Testis (tissue), 3 donors: ENCODE results near the gene RABGAP1L. TPM values are rescaled to one million over a fixed set of nuclear protein-coding genes. Genes with fewer than 3 reads are reported as not detected.
"Not testable (repeated sequence)": the region's sequence is repeated elsewhere in the genome, so short reads cannot be mapped to it uniquely, and the experiment has no call there.

ENCODE experiments used
- DNase-seq: peaks from one replicate; pipeline ENCODE4 v3.0.0-alpha.2; 2019
- H3K27ac ChIP-seq, 2 donors: fragments of 200-600 bp; sonication (generic); one replicate each; pipeline ENCODE4 v1.5.1; 2019
- H3K27me3 ChIP-seq: fragments of 200-600 bp; sonication (generic); one replicate; pipeline ENCODE4 v1.5.1; 2019
- H3K36me3 ChIP-seq: fragments of 200-600 bp; sonication (generic); one replicate; pipeline ENCODE4 v1.5.1; 2017; ENCODE audit warnings: low read depth; ENCODE audit errors: missing control alignments
- H3K4me1 ChIP-seq: fragments of 200-600 bp; sonication (generic); one replicate; pipeline ENCODE4 v1.5.1; 2019
- H3K4me3 ChIP-seq, 2 donors: fragments of 200-600 bp; sonication (generic); one replicate each; pipeline ENCODE4 v1.5.1; 2017 to 2019
- H3K9me3 ChIP-seq: fragments of 200-600 bp; sonication (generic); one replicate; pipeline ENCODE4 v1.5.1; 2017
- CTCF ChIP-seq, 3 experiments: fragments of 450-650 bp in 2 of 3; fragments of 200-600 bp in 1 of 3; sonication (generic) in 1 of 3; IDR thresholded peaks; one replicate each; pipeline ENCODE4 v1.5.1; 2016 to 2019; ENCODE audit warnings: antibody characterized with exemption in 3 of 3, mild to moderate bottlenecking in 2 of 3, moderate library complexity in 1 of 3
- POLR2A ChIP-seq: fragments of 450-650 bp; IDR thresholded peaks from one replicate; pipeline ENCODE4 v1.6.1; 2017; ENCODE audit warnings: antibody characterized with exemption, mild to moderate bottlenecking, moderate library complexity
- WGBS, 2 donors: methylation state at CpG; one replicate each; pipeline ENCODE4 v1.1.5; 2018; 5-methylcytosine and 5-hydroxymethylcytosine counted together
- intact Hi-C: fragments of 100-400 bp; cut with DNase I; formaldehyde crosslinking; loops from one replicate; pipeline ENCODE4 v1.15.1; 2023; ENCODE audit warnings: low total_unique reads
- polyA plus RNA-seq: library from polyadenylated mRNA; stranded (reverse); fragments of 350-450 nt; fragmentation: Illumina TruSeq; extraction: RNeasy Lipid Tissue Mini Kit (QIAGEN cat#74804); gene quantifications from one replicate; pipeline ENCODE4 v1.2.3, GENCODE V29; 2014; ENCODE audit warnings: low read depth, low replicate concordance; ENCODE audit not compliant: insufficient read depth
- total RNA-seq, 2 donors: library from RNA; depleted of rRNA; stranded (reverse); fragments of >200 nt; gene quantifications; one replicate each; pipeline ENCODE4 v1.2.3, GENCODE V29; 2016

The RABGAP1L gene
- total and polyA plus RNA-seq, 3 donors from 2014 or later, result 40.5 to 53.1 (median 49.5) TPM

GRCh38 chr1:174637487-174637886 lies 478.2 kb downstream of the RABGAP1L start:
- intact Hi-C loops, result no loop called here
- no peak for DNase-seq
- H3K27ac ChIP-seq, result no peak overlapping the region
- WGBS, 2 donors, result 91 to 94% methylated on average over 4 of the region's 4 CpGs
- no peaks in the 10 kb centered on the region for H3K9me3 ChIP-seq
- TF ChIP-seq CTCF (IDR thresholded peaks at IDR 0.05) (no peak), POLR2A (no peak)
- no peaks in the 10 kb centered on the region for H3K4me1 ChIP-seq
- H3K27me3 ChIP-seq, result no peaks in the 10 kb centered on the region
- no peak overlapping the region for H3K4me3 ChIP-seq
- H3K36me3 ChIP-seq, result no peaks in the 10 kb centered on the region

DNA sequence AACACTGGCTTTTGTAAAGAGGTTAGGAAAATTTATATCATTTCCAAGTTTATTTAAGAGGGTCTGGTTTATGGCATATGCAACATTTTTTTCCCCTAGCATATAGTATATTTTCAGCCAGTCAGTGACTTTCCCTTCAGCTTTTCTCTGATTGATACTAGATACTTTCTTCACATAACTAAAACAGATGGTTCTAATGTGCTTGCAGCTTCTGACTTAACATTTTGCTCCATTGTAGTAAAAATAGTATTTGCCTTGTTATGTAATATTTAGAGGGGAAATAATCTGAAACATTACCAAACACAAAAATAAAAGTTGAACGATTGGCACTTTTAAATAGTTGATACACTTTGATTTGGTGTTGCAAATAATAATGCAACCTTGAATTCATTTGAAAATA lies 480.1 kb downstream of the RABGAP1L start:
- Histone ChIP-seq H3K4me1 (no peaks in the 10 kb centered on the region), H3K27ac (no peak overlapping the region), H3K4me3 (no peak overlapping the region), H3K36me3 (no peaks in the 10 kb centered on the region), H3K27me3 (no peaks in the 10 kb centered on the region), H3K9me3 (no peaks in the 10 kb centered on the region)
- intact Hi-C loops, result no loop called here
- DNase-seq, result no peak
- WGBS, 2 donors, result 74 to 78% methylated on average over 1 of the region's 1 CpG
- TF ChIP-seq CTCF (IDR thresholded peaks at IDR 0.05) (no peak), POLR2A (no peak)

- Histone ChIP-seq H3K4me1 (no peaks in the 10 kb centered on the region), H3K27me3 (no peaks in the 10 kb centered on the region), H3K27ac (no peak overlapping the region), H3K9me3 (no peaks in the 10 kb centered on the region), H3K36me3 (no peaks in the 10 kb centered on the region), H3K4me3 (no peak overlapping the region)
- WGBS, 2 donors, result 90 to 97% methylated on average over 1 of the region's 1 CpG
- TF ChIP-seq CTCF (IDR thresholded peaks at IDR 0.05) (no peak), POLR2A (no peak)
- DNase-seq, result no peak
- intact Hi-C loops, result no loop called here
Observed at GRCh38 chr1:174640783-174641182, 481.5 kb downstream of the RABGAP1L start.

- no peaks in the 10 kb centered on the region for H3K4me1 ChIP-seq
- no peak for DNase-seq
- H3K4me3 ChIP-seq, result no peak overlapping the region
- no peaks in the 10 kb centered on the region for H3K9me3 ChIP-seq
- H3K27me3 ChIP-seq, result no peaks in the 10 kb centered on the region
- H3K27ac ChIP-seq, result no peak overlapping the region
- no peaks in the 10 kb centered on the region for H3K36me3 ChIP-seq
- no peak for TF ChIP-seq CTCF (IDR thresholded peaks at IDR 0.05)
- TF ChIP-seq POLR2A, result no peak
- intact Hi-C loops, result no loop called here
Observed at GRCh38 chr1:174642393-174642792, 483.1 kb downstream of the RABGAP1L start.

GRCh38 chr1:174643206-174643605 lies 483.9 kb downstream of the RABGAP1L start:
- no peak for DNase-seq
- intact Hi-C loops, result no loop called here
- WGBS, 2 donors, result 94% methylated on average over 1 of the region's 1 CpG

DNA sequence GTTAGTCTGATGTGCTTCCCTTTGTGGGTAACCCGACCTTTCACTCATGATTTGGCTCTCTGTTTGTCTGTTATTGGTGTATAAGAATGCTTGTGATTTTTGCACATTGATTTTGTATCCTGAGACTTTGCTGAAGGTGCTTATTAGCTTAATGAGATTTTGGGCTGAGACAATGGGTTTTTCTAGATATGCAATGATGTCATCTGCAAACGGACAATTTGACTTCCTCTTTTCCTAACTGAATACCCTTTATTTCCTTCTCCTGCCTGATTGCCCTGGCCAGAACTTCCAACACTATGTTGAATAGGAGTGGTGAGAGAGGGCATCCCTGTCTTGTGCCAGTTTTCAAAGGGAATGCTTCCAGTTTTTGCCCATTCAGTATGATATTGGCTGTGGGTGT lies 490.3 kb downstream of the RABGAP1L start:
- intact Hi-C loops, H3K4me1 ChIP-seq, DNase-seq, H3K4me3 ChIP-seq, H3K9me3 ChIP-seq, H3K27me3 ChIP-seq, H3K27ac ChIP-seq, H3K36me3 ChIP-seq: not testable (repeated sequence)
- WGBS, 2 donors, result 81 to 89% methylated on average over 2 of the region's 2 CpGs

More at GRCh38 chr1:174643206-174643605, 483.9 kb downstream of the RABGAP1L start:
- Histone ChIP-seq H3K4me1 (no peaks in the 10 kb centered on the region), H3K4me3 (no peak overlapping the region), H3K27me3 (no peaks in the 10 kb centered on the region), H3K36me3 (no peaks in the 10 kb centered on the region), H3K27ac (no peak overlapping the region), H3K9me3 (no peaks in the 10 kb centered on the region)
- TF ChIP-seq POLR2A (no peak), CTCF (IDR thresholded peaks at IDR 0.05) (no peak)
